GM18508 (cell line): ENCODE measurements around the gene FGD5.
"Not testable (repeated sequence)": the region's sequence is repeated elsewhere in the genome, so short reads cannot be mapped to it uniquely, and the experiment has no call there.

Experiments used
- ATAC-seq: cut with Tn5 transposase; IDR thresholded peaks from one replicate; pipeline ENCODE4 v1.9.1; 2021; ENCODE audit warnings: moderate number of reproducible peaks; ENCODE audit not compliant: insufficient read depth, unreplicated experiment

Gene FGD5

DNA sequence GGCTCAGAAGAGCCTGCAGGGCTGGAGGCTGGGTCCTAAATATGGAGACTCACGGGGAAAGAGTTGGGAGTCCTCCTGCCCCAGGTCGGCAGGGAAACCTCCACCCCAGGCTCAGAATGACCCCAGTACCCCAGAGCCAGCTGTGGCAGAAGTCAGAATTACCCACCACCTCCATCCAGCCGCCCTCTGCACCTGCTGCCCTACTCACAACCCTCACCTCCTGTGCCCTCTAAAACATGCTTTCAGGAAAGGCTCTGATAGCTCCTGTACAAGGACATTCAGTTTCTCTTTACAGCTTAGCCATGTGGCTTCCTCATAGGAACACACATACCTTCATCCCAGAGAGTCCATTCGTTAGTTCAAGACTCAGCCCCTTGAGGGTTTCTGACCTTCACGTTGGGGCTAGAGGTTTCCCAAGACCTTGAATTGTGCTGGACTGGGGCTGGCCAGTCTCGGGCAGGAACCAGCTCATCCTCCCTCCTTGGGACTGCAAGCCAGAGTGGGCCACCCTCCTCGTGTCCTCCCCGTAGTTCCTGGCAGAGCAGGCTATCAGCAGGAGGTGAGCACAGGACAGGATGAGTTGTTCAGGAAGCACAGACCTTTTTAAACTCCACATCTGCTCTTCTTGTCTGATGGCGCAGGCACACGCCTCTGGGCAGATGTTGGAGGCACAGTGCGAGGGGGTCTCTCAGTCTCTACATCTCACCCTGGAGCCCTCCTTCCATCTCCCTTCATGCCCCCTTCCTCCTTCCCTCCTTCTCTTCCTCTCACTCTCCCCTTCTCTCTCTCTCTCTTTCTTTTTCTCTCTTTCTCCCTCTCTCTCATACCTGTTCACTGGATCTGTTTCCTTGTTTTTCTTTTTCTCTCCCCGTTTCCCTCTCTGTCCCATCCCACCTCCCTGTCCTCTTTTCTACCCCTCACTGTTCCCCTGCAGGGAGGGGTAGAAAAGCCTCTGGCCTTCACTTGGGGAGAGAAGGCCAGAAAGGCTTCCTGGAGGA, 72.7 kb downstream of the FGD5 start:
- no peak for ATAC-seq

DNA sequence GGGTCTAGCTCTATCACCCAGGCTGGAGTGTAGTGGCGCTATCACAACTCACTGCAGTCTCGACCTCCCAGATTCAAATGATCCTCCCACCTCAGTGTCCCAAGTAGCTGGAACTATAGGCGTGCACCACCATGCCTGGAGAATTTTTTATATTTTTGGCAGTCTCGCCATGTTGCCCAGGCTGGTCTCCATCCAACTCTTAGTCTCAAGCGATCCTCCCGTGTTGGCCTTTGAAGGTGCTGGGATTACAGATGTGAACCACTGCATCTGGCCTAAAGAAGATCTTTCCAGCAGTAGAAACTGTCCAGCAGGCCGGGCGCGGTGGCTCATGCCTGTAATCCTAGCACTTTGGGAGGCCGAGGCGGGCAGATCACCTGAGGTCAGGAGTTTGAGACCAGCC, 73.5 kb downstream of the FGD5 start:
- ATAC-seq = no peak

DNA sequence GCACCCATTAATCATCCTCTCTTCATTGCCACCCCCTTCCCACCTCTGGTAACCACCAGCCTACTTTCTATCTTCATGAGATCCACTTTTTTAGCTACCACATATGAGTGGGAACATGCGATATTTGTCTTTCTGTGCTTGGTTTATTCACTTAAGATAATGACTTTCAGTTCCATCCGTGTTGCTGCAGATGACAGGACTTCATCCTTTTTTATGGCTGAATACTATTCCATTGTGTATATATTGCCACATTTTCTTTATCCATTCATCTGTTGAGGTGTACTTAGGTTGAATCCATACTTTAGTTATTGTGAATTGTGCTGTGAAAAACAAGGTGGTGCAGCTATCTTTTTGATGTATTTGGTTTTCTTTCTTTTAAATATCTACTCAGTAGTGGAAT, 75.3 kb downstream of the FGD5 start:
- no peak for ATAC-seq

- no peak for ATAC-seq
Observed at GRCh38 chr3:14897266-14897665, 78.5 kb downstream of the FGD5 start.

GRCh38 chr3:14898929-14899328, 80.2 kb downstream of the FGD5 start:
- no peak for ATAC-seq

- ATAC-seq = no peak
Observed at GRCh38 chr3:14899993-14900618, 81.3 kb downstream of the FGD5 start.

DNA sequence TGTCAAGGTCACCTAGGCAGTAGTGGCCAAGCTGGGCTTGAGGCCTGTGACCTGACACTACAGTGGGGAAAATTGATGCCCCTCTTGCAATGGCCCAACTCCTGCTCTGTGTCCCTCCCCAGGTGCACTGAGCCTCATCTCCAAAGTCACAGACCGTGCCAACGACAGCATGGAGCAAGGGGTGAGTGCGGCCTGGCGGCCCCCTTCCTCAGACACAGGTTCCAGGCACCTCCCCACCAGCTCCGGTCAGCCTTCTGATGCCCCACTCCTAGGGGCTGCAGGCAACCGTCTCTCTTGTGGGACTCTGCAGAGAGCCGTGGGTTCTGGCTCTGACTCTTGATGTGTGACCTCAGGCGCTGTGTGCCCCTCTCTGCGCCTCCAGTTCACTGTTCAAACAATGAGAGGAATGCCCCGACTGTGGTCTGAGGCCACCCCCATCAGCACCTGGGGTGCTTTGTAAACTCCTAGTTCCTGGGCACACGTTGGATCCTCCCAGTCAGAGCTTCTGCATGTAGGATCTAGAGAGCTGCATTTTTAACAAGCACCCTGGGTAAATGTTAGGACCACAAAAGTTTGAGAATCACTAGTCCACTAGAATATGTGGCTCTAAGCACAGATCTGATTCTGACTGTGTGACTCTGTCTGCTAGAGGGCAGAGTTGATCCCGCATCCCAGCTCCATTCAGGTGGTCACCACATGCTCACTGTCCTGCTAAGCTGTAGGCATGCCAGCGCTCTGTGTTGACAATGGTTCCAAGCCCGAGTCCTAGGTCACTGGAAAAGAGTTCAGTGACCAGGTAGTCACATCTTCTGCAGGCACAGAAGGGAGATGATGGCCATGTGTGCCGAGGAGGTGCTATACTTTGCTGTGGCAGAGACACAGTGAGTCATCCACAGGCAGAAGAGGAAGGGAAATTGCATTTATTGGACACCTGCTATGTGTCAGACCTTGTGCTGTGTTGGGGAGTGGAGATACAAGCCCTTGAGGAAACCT, 82.4 kb downstream of the FGD5 start:
- ATAC-seq = no peak

- ATAC-seq = no peak
Observed at GRCh38 chr3:14902719-14903118, 84.0 kb downstream of the FGD5 start.

- not testable (repeated sequence) for ATAC-seq
Observed at GRCh38 chr3:14903501-14903900, 84.7 kb downstream of the FGD5 start.

DNA sequence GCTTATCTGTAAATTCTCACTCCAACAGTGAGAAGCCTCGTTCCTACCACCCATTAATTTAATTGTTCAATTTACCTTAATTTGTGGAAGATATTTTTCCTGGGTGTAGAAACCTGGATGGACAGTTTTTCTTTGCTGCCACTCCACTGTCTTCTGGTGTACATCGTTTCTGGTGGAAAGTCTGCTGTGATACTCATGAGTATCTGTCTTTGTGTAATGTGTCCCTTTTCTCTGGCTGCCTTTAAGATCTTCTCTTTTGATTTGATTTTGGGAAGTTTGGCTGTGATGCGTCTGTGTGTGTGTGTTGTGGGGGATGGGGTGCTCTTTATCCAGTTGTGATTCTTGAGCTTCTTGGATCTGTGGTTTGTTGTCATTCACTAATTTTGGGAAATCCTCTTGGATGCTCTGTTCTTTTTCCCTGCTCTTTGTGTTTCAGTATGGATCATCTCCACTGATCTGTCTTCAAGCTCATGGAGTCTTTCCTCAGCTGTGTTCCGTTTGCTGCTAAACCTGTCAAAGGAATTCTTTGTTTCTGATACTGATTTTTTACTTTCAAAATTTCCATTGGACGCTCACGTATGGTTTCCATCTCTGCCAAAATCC, 86.4 kb downstream of the FGD5 start:
- ATAC-seq = no peak

GRCh38 chr3:14906355-14906971, 87.7 kb downstream of the FGD5 start:
- ATAC-seq = no peak

GRCh38 chr3:14907043-14907966, 88.5 kb downstream of the FGD5 start:
- no peak for ATAC-seq

DNA sequence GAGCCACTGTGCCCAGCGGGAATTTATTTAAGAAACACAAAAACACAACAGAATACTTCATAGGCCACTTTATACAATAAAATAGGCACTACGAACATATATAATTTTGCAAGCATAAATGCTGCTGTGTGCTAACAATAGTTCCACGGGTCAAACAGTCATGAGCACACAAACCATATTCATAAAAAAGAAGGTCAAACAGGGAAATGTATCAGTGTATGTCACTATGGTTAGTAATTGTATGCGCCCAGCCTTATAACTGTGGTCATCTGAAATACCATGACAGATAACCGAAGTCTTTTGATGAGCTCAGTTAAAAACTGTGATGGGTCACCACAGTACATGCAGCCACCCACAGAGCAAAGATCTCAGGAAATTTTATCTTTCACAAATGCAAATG, 90.5 kb downstream of the FGD5 start:
- ATAC-seq = no peak

DNA sequence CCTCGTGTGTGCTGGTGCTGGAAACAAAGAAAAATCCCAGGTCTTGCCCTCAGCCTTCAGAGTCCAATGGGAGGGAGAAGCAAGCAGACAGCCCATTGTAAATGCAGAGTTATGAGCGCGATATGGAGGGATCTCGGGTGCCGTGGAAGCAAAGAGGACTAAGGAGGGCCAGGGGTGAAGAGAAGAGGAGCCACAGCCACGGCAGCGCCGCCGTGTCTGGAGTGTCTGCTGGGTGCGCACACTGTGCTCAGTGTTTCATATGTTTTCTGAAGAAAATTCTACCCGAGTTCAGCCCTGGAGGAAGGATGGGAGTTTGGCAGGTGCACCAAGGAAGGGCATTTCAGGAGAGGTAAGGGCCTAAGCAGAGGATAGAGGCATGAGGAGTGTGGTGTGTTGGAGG, 92.9 kb downstream of the FGD5 start:
- ATAC-seq = no peak

GRCh38 chr3:14913071-14913925, 94.5 kb downstream of the FGD5 start:
- no peak for ATAC-seq

GRCh38 chr3:14913926-14914778, 95.4 kb downstream of the FGD5 start:
- ATAC-seq = no peak

DNA sequence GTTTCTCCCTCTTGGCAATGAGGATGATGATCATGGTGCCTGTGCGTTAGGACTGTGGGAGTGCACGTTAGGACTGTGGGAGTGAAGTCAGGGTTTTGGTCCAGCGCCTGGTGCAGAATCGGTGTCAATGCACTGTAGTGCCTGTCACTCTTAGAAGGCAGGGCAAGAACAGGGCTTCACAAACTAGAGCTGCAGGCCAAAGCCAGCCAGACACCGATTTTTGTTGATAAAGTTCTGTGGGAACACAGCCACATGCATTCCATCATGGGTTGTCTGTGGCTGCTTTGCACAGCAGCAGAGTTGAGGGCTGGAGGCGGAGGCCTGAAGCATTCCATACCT, 96.0 kb downstream of the FGD5 start:
- ATAC-seq = no peak
